ENCODE measurements around the gene RERE. TPM values are rescaled to one million over a fixed set of nuclear protein-coding genes. Genes with fewer than 3 reads are reported as not detected.
A peak's percentile ranks its signal among the peaks of the same experiment; 100 is the strongest.

The RERE gene
- total RNA-seq, 4 donors from 2014 or later = 118 to 244 (median 131) TPM

DNA sequence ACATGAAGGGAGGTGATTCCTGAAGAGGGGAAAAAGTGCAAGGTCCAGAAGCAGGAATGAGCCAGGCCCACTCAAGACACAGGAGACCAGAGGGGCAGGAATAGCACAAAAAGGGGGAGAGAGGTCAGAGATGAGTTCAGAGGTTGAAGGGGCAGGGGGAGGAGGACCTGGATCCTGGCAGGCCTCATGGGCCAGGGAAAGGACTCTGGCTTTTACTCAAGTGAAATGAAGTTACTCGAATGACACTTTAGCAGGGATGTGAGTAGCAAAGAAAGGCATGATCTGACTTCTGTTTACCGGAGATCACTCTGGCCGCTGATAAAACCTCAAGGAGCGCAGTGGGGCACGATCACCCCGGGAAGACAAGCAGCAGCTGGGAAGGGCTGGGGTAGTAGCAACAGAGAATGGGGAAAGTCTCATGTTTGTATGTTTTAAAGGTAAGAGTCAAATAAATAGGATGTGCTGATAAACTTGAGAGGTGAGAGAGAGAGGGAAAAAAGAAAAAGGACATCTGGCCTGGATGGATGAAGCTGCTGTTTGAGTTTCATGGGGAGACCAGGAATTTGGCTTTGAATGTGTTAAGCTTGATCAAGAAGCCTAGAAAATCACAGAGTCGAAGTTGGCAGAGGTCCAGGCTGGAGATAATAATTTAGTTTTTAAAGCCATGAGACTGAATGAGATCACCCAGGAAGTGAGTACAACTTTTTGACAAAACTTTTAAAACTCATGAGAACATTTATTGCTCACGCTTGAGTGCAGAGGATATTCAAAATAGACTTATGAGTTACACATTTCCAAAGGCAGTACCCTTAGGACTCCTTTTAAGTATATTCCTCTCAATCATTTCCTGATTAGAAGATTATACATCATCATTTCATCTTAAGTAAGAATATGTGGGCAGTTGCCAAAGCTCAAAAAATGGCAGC is 156.0 kb downstream of the RERE start:
- Histone ChIP-seq H3K27me3 (no peaks in the 10 kb centered on the region), H3K36me3 (no peaks in the 10 kb centered on the region), H3K4me3 (replicated peaks in 1 of 3) (no peak overlapping the region), H3K4me1 (peaks cover 50 to 64% of the 10 kb centered on the region in 2 donors), H3K9me3 (no peaks in the 10 kb centered on the region), H3K27ac (peak overlapping the region; percentile 8 to 42 (median 32))
- no peak for TF ChIP-seq POLR2A (IDR thresholded peaks at IDR 0.05)
- TF ChIP-seq, protein P1, sequence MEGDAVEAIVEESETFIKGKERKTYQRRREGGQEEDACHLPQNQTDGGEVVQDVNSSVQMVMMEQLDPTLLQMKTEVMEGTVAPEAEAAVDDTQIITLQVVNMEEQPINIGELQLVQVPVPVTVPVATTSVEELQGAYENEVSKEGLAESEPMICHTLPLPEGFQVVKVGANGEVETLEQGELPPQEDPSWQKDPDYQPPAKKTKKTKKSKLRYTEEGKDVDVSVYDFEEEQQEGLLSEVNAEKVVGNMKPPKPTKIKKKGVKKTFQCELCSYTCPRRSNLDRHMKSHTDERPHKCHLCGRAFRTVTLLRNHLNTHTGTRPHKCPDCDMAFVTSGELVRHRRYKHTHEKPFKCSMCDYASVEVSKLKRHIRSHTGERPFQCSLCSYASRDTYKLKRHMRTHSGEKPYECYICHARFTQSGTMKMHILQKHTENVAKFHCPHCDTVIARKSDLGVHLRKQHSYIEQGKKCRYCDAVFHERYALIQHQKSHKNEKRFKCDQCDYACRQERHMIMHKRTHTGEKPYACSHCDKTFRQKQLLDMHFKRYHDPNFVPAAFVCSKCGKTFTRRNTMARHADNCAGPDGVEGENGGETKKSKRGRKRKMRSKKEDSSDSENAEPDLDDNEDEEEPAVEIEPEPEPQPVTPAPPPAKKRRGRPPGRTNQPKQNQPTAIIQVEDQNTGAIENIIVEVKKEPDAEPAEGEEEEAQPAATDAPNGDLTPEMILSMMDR (IDR thresholded peaks at IDR 0.05) = no peak
- DNase-seq = peak; percentile 47 to 55
- WGBS, 2 donors = 47 to 52% methylated on average over 8 of the region's 8 CpGs
- intact Hi-C loops (cut with DNase I) = no loop called here

DNA sequence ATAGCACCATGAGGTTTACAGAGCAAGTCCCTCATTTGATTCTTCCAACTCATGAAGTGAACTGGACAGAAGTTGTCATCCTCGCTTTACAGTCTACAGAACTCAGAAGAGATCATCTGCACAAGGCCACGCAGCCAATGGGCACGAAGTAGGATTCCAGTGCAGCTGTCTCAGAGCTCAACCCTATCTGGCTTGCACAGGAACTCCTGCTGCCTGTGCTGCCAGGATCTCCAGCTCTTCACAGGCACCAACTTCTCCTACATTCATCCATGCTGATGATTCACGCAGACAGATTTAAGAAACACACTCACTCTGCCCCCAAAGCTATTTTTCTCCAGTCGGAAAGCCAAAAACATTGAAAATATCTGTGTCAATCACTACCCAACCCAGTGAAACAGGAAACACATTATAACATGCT is 157.0 kb downstream of the RERE start:
- peak; percentile 45 to 58 for DNase-seq

DNA sequence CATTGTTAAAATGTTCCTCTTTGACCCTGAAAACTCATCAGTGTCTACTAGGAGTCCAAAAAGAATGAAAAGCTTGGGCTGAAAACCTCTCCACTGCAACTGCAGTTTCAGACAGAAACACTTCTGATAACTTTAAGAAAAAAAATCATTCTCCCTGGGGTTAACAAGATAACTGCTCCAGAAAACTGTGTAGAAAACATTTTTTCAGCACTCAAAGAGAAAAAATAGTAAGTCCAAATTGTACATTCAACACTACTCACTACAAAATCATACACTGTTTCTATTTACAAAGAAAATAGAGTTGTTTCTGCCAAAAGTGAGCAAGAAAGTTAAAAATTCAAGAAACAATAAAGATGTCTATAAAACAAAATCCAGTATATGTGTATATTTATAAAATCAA is 157.8 kb downstream of the RERE start:
- no peaks in the 10 kb centered on the region for H3K36me3 ChIP-seq
- TF ChIP-seq, protein P1 (IDR thresholded peaks at IDR 0.05) = no peak
- no peak for TF ChIP-seq POLR2A (IDR thresholded peaks at IDR 0.05)
- H3K4me1 ChIP-seq = peaks cover 33 to 46% of the 10 kb centered on the region in 2 donors
- H3K9me3 ChIP-seq = no peaks in the 10 kb centered on the region
- H3K27me3 ChIP-seq = no peaks in the 10 kb centered on the region
- intact Hi-C loops (cut with DNase I) = no loop called here
- DNase-seq = no peak
- H3K27ac ChIP-seq = no peak overlapping the region
- H3K4me3 ChIP-seq (replicated peaks in 1 of 3) = no peak overlapping the region

More for the DNA sequence above, 157.0 kb downstream of the RERE start:
- Histone ChIP-seq H3K9me3 (no peaks in the 10 kb centered on the region), H3K27me3 (no peaks in the 10 kb centered on the region), H3K36me3 (no peaks in the 10 kb centered on the region), H3K27ac (peak overlapping the region; percentile 17 to 42 (median 32)), H3K4me1 (peaks cover 40 to 54% of the 10 kb centered on the region in 2 donors), H3K4me3 (replicated peaks in 1 of 3) (no peak overlapping the region)
- TF ChIP-seq, protein P1 (IDR thresholded peaks at IDR 0.05) = no peak
- no peak for TF ChIP-seq POLR2A (IDR thresholded peaks at IDR 0.05)
- 16 to 22% methylated on average over 5 of the region's 5 CpGs for WGBS, 2 donors
- intact Hi-C loops (cut with DNase I) = no loop called here

DNA sequence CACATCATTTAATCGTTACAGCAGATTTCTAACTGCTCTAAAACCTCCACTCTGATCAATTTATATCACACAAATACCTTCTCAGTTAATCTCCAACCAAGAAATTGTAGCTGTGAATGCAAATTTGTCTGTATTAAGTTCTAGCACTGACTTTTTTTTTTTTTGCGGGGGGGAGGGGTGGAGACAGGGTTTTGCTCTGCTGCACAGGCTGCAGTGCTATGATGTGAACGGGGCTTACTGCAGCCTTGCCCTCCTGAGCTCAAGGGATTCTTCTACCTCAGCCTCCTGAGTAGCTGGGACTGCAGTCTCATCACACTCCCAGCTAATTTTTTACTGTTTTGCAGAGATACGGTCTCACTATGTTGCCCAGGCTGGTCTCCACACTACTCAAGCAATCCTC is 163.6 kb downstream of the RERE start:
- no peak for DNase-seq
- 70 to 72% methylated on average over 4 of the region's 4 CpGs for WGBS, 2 donors
- peaks cover 16 to 27% of the 10 kb centered on the region in 2 donors for H3K4me1 ChIP-seq
- no peak overlapping the region for H3K27ac ChIP-seq
- H3K4me3 ChIP-seq (replicated peaks in 1 of 3) = no peak overlapping the region
- no peaks in the 10 kb centered on the region for H3K27me3 ChIP-seq
- H3K9me3 ChIP-seq = no peaks in the 10 kb centered on the region
- TF ChIP-seq, protein P1 (IDR thresholded peaks at IDR 0.05) = no peak
- intact Hi-C loops (cut with DNase I) = no loop called here
- no peaks in the 10 kb centered on the region for H3K36me3 ChIP-seq

DNA sequence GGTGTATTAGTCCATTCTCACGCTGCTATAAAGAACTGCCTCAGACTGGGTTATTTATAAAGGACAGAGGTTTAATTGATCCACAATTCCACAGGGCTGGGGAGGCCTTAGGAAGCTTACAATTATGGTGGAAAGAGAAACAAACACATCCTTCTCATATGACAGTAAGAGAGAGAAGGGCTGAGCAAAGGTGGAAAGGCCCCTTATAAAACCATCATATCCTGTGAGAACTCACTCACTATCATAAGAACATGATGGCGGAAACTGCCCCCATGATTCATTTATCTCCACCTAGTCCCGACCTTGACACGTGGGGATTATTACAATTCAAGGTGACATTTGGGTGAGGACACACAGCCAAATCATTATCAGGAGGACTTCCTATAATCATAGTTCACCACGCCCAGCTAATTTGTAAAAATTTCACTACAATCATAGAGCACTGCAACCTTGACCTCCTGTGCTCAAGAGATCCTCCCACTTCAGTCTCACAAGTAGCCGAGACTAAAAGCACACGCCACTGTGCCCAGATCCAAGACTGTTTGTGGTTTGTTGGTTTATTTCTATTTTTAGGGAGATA is 164.9 kb downstream of the RERE start:
- H3K27me3 ChIP-seq = no peaks in the 10 kb centered on the region
- no peaks in the 10 kb centered on the region for H3K9me3 ChIP-seq
- 75 to 80% methylated on average over 7 of the region's 7 CpGs for WGBS, 2 donors
- H3K4me1 ChIP-seq = peaks cover 29 to 38% of the 10 kb centered on the region in 2 donors
- no peak for DNase-seq
- intact Hi-C loops (cut with DNase I) = no loop called here
- no peak overlapping the region for H3K4me3 ChIP-seq (replicated peaks in 1 of 3)
- TF ChIP-seq, protein P1 (IDR thresholded peaks at IDR 0.05) = no peak
- TF ChIP-seq POLR2A (IDR thresholded peaks at IDR 0.05) = no peak
- no peak overlapping the region for H3K27ac ChIP-seq
- H3K36me3 ChIP-seq = no peaks in the 10 kb centered on the region

Data from thyroid gland (tissue), 4 donors.